ENCODE data around the gene FMO2. TPM values are rescaled to one million over a fixed set of nuclear protein-coding genes. Genes with fewer than 3 reads are reported as not detected.

Gene FMO2
- total and polyA plus RNA-seq, 2 of the 8 experiments (the other 6 are each of a cell fraction or from before 2014, with no cell fraction given) = not detected

DNA sequence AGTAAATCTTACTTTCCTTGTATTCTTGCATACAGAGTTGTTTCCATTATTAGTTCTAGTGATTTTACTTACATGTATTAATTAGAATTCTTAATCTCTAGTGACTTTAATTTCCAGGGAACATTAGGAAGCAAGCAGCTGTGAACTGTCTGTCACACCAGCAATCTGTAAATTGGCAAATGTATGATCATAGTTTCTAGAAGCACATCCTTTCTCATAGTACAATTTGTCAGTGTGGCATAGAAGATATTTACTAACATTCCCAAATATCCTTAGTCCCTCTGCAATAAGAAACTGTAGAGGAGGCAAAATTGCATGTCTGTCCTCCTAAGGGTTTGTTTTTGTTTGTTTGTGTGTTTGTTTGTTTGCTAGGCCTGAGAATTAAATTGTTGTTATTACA is 46.2 kb downstream of the FMO2 start:
- no peak overlapping the region for H2BK120ac ChIP-seq (replicated peaks; ENCODE audit: low read depth, low read length)
- no peak overlapping the region for H2BK12ac ChIP-seq (ENCODE audit: low read depth, low read length)
- no peaks in the 10 kb centered on the region for H3K27me3 ChIP-seq (replicated peaks in 1 of 4; ENCODE audit: control insufficient read depth in 3 of 4, extremely low read depth in 1 of 4, insufficient read depth in 3 of 4, low read length in 3 of 4)
- H2AFZ ChIP-seq (ENCODE audit: low read length) = no peak overlapping the region
- H3K79me2 ChIP-seq (ENCODE audit: control insufficient read depth in 1 of 2, insufficient read depth in 2 of 2, low read length in 2 of 2) = no peaks in the 10 kb centered on the region
- no peak overlapping the region for H3K56ac ChIP-seq (replicated peaks; ENCODE audit: insufficient read length, low read depth, low read length)
- H3K79me1 ChIP-seq (ENCODE audit: low read depth, low read length) = no peaks in the 10 kb centered on the region
- H3K23me2 ChIP-seq (ENCODE audit: low read depth, low read length) = no peaks in the 10 kb centered on the region
- no peak overlapping the region for H2BK20ac ChIP-seq (ENCODE audit: low read length)
- no peak overlapping the region for H3K27ac ChIP-seq (ENCODE audit: low read depth, low read length)
- no peak overlapping the region for H2AK5ac ChIP-seq (ENCODE audit: low read depth, low read length)
- no peak overlapping the region for H3K4me2 ChIP-seq (ENCODE audit: insufficient read depth in 1 of 2, low read depth in 2 of 2, low read length in 2 of 2)
- no peaks in the 10 kb centered on the region for H4K20me1 ChIP-seq (replicated peaks in 1 of 2; ENCODE audit: control insufficient read depth in 1 of 2, insufficient read depth in 2 of 2, low read length in 2 of 2)
- no peak overlapping the region for H4K8ac ChIP-seq (ENCODE audit: extremely low read depth, insufficient read depth, low read length)
- H3K23ac ChIP-seq (ENCODE audit: insufficient read length) = no peak overlapping the region
- H2BK5ac ChIP-seq (ENCODE audit: low read depth, low read length) = no peak overlapping the region
- no peaks in the 10 kb centered on the region for H3K9me3 ChIP-seq (ENCODE audit: insufficient read depth in 2 of 2, low read depth in 1 of 2, low read length in 1 of 2)
- no peak overlapping the region for H2BK15ac ChIP-seq (ENCODE audit: low read length)
- DNase-seq (ENCODE audit: low read depth in 1 of 2, low spot score in 2 of 2) (no peak), FAIRE-seq (no peak)
- no peaks in the 10 kb centered on the region for H3K4me1 ChIP-seq (replicated peaks in 1 of 4; ENCODE audit: control insufficient read depth in 3 of 4, insufficient read depth in 4 of 4, low read length in 3 of 4)
- no peak overlapping the region for H3K18ac ChIP-seq (ENCODE audit: extremely low read depth, low read length)
- CTCF ChIA-PET (ENCODE audit: partially characterized antibody) = interaction anchor here (1.1 to 2.2 kb wide), 4 partner anchors 14 to 151 kb away, joined by 5 to 6 read pairs (median 6); partner anchors contain the start of gene FMO4
- no peaks in the 10 kb centered on the region for H3K36me3 ChIP-seq (ENCODE audit: control insufficient read depth in 2 of 4, insufficient read depth in 4 of 4, low read length in 3 of 4)
- H4K5ac ChIP-seq (ENCODE audit: insufficient read length, low read depth, low read length) = no peak overlapping the region
- H3K4me3 ChIP-seq (ENCODE audit: extremely low read depth in 1 of 4, insufficient read depth in 2 of 4, low read depth in 3 of 4, low read length in 4 of 4) = no peak overlapping the region
- H3K14ac ChIP-seq (ENCODE audit: insufficient read length) = no peak overlapping the region
- no peak overlapping the region for H4K91ac ChIP-seq (replicated peaks; ENCODE audit: insufficient read length, low read length)
- H3K4ac ChIP-seq (replicated peaks; ENCODE audit: insufficient read length, low read depth, low read length) = no peak overlapping the region
- no peak overlapping the region for H3K9ac ChIP-seq (replicated peaks in 1 of 4; ENCODE audit: extremely low read depth in 1 of 4, low read depth in 3 of 4, low read length in 3 of 4)
- POLR2A ChIA-PET (ENCODE audit: partially characterized antibody) = interaction anchor here (0.9 kb wide), 1 partner anchor 8 kb away, joined by 3 read pairs; no protein-coding TSS in a partner anchor
- TF ChIP-seq CREB1 (IDR thresholded peaks at IDR 0.05) = no peak
- TF ChIP-seq HDAC2 (IDR thresholded peaks at IDR 0.05; ENCODE audit: borderline replicate concordance in 1 of 2, low read depth in 2 of 2, low read length in 2 of 2) = no peak
- no peak for TF ChIP-seq KDM1A (IDR thresholded peaks at IDR 0.05; ENCODE audit: borderline replicate concordance, low read length)
- TF ChIP-seq GTF2F1 (IDR thresholded peaks at IDR 0.05; ENCODE audit: borderline replicate concordance, low read depth, low read length) = no peak

Measured in H1 (cell line).